HepG2 (cell line): ENCODE data around the gene ABL2. TPM values are rescaled to one million over a fixed set of nuclear protein-coding genes. Genes with fewer than 3 reads are reported as not detected.

Experiments
- JUN ChIP-seq: sonication (generic); formaldehyde crosslinking; IDR thresholded peaks from 2 replicates; pipeline ENCODE4 v1.4.0; 2020; ENCODE audit warnings: mild to moderate bottlenecking, missing genetic modification reagents
- NFIC ChIP-seq: IDR thresholded peaks from 2 replicates; pipeline ENCODE4 v1.6.1; 2012; ENCODE audit warnings: mild to moderate bottlenecking, low read length, inconsistent platforms
- NR2F1 ChIP-seq, 2 experiments: fragments of 450-650 bp in 1 of 2; formaldehyde crosslinking in 1 of 2; IDR thresholded peaks; 2 replicates each; pipeline versions ENCODE4 v1.5.0 to v1.6.1; 2016 to 2020; ENCODE audit warnings: mild to moderate bottlenecking in 1 of 2, missing compliant biosample characterization in 1 of 2, missing genetic modification reagents in 1 of 2, moderate library complexity in 1 of 2
- RBM22 ChIP-seq: fragments of 200-400 bp; formaldehyde crosslinking; optimal IDR thresholded peaks from 2 replicates; pipeline ENCODE3; 2017; ENCODE audit warnings: mild to moderate bottlenecking, low read length, moderate library complexity
- RELA ChIP-seq: sonication (generic); formaldehyde crosslinking; IDR thresholded peaks from 2 replicates; pipeline ENCODE4 v1.4.0; 2020; ENCODE audit warnings: missing genetic modification reagents
- SETDB1 ChIP-seq: sonication (generic); formaldehyde crosslinking; IDR thresholded peaks from 2 replicates; pipeline ENCODE4 v1.5.1; 2020; ENCODE audit warnings: missing genetic modification reagents, mild to moderate bottlenecking, borderline replicate concordance
- polyA plus RNA-seq, 8 experiments: library from polyadenylated mRNA; depleted of rRNA in 3 of 8; stranded (reverse) in 7 of 8; unstranded in 1 of 8; fragments of >200 nt; fragmentation: Illumina TruSeq in 4 of 8; extraction: Trizol in 4 of 8; gene quantifications; 2 replicates each; pipeline versions ENCODE4 v1.2.1 to v1.2.3, GENCODE V29; 2011 to 2016; ENCODE audit warnings: low read depth in 4 of 8, missing spikeins in 1 of 8, mixed read lengths in 1 of 8; ENCODE audit not compliant: insufficient read depth in 1 of 8
- total RNA-seq, 5 experiments: library from RNA; depleted of rRNA; stranded (reverse); fragments of >200 nt; fragmentation: Illumina TruSeq; extraction: Trizol; gene quantifications; 2 replicates each; pipeline ENCODE4 v1.2.3, GENCODE V29; 2016; ENCODE audit warnings: low read depth in 1 of 5
- TF ChIP-seq, protein P1 (sequence below), 2 experiments: fragments of 450-650 bp in 1 of 2; sonication (generic) in 1 of 2; formaldehyde crosslinking in 1 of 2; IDR thresholded peaks; 2 replicates each; pipeline versions ENCODE4 v1.6.1 to v1.8.0; 2016 to 2022; ENCODE audit warnings: antibody characterized with exemption in 1 of 2, mild to moderate bottlenecking in 1 of 2, missing genetic modification reagents in 1 of 2
- TF ChIP-seq, protein P2 (sequence below): sonication (generic); formaldehyde crosslinking; IDR thresholded peaks from 2 replicates; pipeline ENCODE4 v1.4.0; 2020; ENCODE audit warnings: mild to moderate bottlenecking, missing genetic modification reagents
- TF ChIP-seq, protein P3 (sequence below): sonication (generic); formaldehyde crosslinking; IDR thresholded peaks from 2 replicates; pipeline ENCODE4 v1.4.0; 2020; ENCODE audit warnings: missing genetic modification reagents
- TF ChIP-seq, protein P4 (sequence below): sonication (generic); formaldehyde crosslinking; IDR thresholded peaks from 2 replicates; pipeline ENCODE4 v1.5.1; 2020; ENCODE audit warnings: missing genetic modification reagents, mild to moderate bottlenecking, borderline replicate concordance

The ABL2 gene
- total and polyA plus RNA-seq, 2 of the 13 experiments (the other 11 are each of a cell fraction or from before 2014, with no cell fraction given), result 5.8 to 6.0 TPM

DNA sequence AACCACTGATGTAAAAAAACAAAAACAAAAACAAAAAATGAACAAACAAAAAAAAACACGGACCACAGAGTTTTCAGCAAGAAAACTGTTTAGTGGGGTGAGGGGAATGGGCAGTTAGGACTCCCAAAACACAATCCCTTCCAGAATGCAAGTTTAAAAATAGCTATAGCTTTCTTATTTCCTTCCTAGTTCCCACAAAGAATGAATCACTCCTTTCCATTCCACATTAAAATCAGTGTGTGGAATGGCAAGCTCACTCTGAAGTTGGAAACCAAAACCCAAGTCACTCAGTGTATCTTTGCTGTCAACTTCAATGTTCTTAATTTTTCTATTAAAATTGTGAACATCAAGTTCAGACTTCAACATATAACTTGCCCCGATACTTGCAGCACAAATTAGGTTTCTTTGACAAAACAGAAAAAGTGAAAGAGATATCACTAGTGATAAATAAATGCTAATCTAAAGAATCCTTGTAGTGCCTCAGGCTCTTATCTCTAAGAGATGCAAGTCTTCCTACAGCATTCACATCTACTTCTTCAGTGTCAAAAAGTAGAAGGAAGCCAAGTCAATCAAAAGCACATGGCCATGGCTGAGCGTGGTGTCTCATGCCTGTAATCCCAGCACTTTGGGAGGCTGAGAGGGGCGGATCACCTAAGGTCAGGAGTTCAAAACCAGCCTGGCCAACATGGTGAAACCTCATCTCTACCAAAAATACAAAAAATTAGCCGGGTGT lies 102.1 kb downstream of the ABL2 start (continued):
- TF ChIP-seq, protein P1, sequence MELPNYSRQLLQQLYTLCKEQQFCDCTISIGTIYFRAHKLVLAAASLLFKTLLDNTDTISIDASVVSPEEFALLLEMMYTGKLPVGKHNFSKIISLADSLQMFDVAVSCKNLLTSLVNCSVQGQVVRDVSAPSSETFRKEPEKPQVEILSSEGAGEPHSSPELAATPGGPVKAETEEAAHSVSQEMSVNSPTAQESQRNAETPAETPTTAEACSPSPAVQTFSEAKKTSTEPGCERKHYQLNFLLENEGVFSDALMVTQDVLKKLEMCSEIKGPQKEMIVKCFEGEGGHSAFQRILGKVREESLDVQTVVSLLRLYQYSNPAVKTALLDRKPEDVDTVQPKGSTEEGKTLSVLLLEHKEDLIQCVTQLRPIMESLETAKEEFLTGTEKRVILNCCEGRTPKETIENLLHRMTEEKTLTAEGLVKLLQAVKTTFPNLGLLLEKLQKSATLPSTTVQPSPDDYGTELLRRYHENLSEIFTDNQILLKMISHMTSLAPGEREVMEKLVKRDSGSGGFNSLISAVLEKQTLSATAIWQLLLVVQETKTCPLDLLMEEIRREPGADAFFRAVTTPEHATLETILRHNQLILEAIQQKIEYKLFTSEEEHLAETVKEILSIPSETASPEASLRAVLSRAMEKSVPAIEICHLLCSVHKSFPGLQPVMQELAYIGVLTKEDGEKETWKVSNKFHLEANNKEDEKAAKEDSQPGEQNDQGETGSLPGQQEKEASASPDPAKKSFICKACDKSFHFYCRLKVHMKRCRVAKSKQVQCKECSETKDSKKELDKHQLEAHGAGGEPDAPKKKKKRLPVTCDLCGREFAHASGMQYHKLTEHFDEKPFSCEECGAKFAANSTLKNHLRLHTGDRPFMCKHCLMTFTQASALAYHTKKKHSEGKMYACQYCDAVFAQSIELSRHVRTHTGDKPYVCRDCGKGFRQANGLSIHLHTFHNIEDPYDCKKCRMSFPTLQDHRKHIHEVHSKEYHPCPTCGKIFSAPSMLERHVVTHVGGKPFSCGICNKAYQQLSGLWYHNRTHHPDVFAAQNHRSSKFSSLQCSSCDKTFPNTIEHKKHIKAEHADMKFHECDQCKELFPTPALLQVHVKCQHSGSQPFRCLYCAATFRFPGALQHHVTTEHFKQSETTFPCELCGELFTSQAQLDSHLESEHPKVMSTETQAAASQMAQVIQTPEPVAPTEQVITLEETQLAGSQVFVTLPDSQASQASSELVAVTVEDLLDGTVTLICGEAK (IDR thresholded peaks at IDR 0.05), result no peak
- TF ChIP-seq, protein P1 (CRISPR knock-in tag; IDR thresholded peaks at IDR 0.05), result no peak
- TF ChIP-seq SETDB1 (CRISPR knock-in tag) (no peak), NFIC (no peak), NR2F1 (CRISPR knock-in tag; IDR thresholded peaks at IDR 0.05) (no peak), RBM22 (no peak), JUN (CRISPR knock-in tag) (no peak), RELA (CRISPR knock-in tag) (no peak)
- TF ChIP-seq, protein P2, sequence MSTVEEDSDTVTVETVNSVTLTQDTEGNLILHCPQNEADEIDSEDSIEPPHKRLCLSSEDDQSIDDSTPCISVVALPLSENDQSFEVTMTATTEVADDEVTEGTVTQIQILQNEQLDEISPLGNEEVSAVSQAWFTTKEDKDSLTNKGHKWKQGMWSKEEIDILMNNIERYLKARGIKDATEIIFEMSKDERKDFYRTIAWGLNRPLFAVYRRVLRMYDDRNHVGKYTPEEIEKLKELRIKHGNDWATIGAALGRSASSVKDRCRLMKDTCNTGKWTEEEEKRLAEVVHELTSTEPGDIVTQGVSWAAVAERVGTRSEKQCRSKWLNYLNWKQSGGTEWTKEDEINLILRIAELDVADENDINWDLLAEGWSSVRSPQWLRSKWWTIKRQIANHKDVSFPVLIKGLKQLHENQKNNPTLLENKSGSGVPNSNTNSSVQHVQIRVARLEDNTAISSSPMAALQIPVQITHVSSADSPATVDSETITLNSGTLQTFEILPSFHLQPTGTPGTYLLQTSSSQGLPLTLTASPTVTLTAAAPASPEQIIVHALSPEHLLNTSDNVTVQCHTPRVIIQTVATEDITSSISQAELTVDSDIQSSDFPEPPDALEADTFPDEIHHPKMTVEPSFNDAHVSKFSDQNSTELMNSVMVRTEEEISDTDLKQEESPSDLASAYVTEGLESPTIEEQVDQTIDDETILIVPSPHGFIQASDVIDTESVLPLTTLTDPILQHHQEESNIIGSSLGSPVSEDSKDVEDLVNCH (CRISPR knock-in tag), result no peak
- TF ChIP-seq, protein P3, sequence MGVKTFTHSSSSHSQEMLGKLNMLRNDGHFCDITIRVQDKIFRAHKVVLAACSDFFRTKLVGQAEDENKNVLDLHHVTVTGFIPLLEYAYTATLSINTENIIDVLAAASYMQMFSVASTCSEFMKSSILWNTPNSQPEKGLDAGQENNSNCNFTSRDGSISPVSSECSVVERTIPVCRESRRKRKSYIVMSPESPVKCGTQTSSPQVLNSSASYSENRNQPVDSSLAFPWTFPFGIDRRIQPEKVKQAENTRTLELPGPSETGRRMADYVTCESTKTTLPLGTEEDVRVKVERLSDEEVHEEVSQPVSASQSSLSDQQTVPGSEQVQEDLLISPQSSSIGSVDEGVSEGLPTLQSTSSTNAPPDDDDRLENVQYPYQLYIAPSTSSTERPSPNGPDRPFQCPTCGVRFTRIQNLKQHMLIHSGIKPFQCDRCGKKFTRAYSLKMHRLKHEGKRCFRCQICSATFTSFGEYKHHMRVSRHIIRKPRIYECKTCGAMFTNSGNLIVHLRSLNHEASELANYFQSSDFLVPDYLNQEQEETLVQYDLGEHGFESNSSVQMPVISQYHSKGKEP (CRISPR knock-in tag), result no peak
- TF ChIP-seq, protein P4, sequence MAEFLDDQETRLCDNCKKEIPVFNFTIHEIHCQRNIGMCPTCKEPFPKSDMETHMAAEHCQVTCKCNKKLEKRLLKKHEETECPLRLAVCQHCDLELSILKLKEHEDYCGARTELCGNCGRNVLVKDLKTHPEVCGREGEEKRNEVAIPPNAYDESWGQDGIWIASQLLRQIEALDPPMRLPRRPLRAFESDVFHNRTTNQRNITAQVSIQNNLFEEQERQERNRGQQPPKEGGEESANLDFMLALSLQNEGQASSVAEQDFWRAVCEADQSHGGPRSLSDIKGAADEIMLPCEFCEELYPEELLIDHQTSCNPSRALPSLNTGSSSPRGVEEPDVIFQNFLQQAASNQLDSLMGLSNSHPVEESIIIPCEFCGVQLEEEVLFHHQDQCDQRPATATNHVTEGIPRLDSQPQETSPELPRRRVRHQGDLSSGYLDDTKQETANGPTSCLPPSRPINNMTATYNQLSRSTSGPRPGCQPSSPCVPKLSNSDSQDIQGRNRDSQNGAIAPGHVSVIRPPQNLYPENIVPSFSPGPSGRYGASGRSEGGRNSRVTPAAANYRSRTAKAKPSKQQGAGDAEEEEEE, result no peak
